Smooth muscle cell (in vitro differentiated cells): ENCODE data around the gene FKBP1B. TPM values are rescaled to one million over a fixed set of nuclear protein-coding genes. Genes with fewer than 3 reads are reported as not detected.
"Not testable (repeated sequence)": the region's sequence is repeated elsewhere in the genome, so short reads cannot be mapped to it uniquely, and the experiment has no call there.

Experiments
- DNase-seq: peaks from one replicate; lab custom pipeline; 2025; ENCODE audit not compliant: unreplicated experiment; lab: John Stamatoyannopoulos, UW
- H2AFZ ChIP-seq: fragments of 200-600 bp; sonication (generic); 2 replicates; pipeline ENCODE4 v1.6.0; 2016; ENCODE audit warnings: antibody characterized with exemption, low read depth, mild to moderate bottlenecking
- H3F3A ChIP-seq: fragments of 200-600 bp; sonication (generic); 2 replicates; pipeline ENCODE4 v1.6.0; 2017; ENCODE audit warnings: antibody characterized with exemption, low read depth
- H3K27ac ChIP-seq: fragments of 200-600 bp; sonication (generic); 2 replicates; pipeline ENCODE4 v1.5.1; 2016; ENCODE audit warnings: low read depth, mild to moderate bottlenecking
- H3K27me3 ChIP-seq: fragments of 200-600 bp; sonication (generic); 2 replicates; pipeline ENCODE4 v1.6.1; 2016; ENCODE audit warnings: low read depth, mild to moderate bottlenecking
- H3K36me3 ChIP-seq: fragments of 200-600 bp; sonication (generic); 2 replicates; pipeline ENCODE4 v1.5.1; 2016; ENCODE audit warnings: low read depth
- H3K4me1 ChIP-seq: fragments of 200-600 bp; sonication (generic); 2 replicates; pipeline ENCODE4 v1.5.1; 2016; ENCODE audit warnings: low read depth
- H3K4me2 ChIP-seq: fragments of 200-600 bp; sonication (generic); 2 replicates; pipeline ENCODE4 v1.6.0; 2016; ENCODE audit warnings: mild to moderate bottlenecking
- H3K4me3 ChIP-seq: fragments of 200-600 bp; sonication (generic); 2 replicates; pipeline ENCODE4 v1.5.1; 2016; ENCODE audit warnings: mild to moderate bottlenecking
- H3K79me2 ChIP-seq: fragments of 200-600 bp; sonication (generic); 2 replicates; pipeline ENCODE4 v1.6.0; 2016; ENCODE audit warnings: low read depth, mild to moderate bottlenecking
- H3K9ac ChIP-seq: fragments of 200-600 bp; sonication (generic); 2 replicates; pipeline ENCODE4 v1.6.0; 2016; ENCODE audit warnings: low read depth
- H3K9me3 ChIP-seq: fragments of 200-600 bp; sonication (generic); replicated peaks from 2 replicates; pipeline ENCODE4 v1.5.1; 2016; ENCODE audit warnings: low read depth
- H4K20me1 ChIP-seq: fragments of 200-600 bp; sonication (generic); 2 replicates; pipeline ENCODE4 v1.6.0; 2016; ENCODE audit warnings: low read depth
- WGBS: methylation state at CpG from one replicate; pipeline ENCODE4 v1.1.7; 2016; ENCODE audit warnings: low lambda C conversion rate; 5-methylcytosine and 5-hydroxymethylcytosine counted together
- polyA plus RNA-seq: library from polyadenylated mRNA; unstranded; fragments of >200 nt; fragmentation: Nextera tagmentation; extraction: Ambion mirVana; gene quantifications from 2 replicates; pipeline ENCODE4 v1.2.1, GENCODE V29; 2016
- total RNA-seq: library from RNA; depleted of rRNA; stranded (reverse); fragments of >200 nt; gene quantifications from 2 replicates; pipeline ENCODE4 v1.2.3, GENCODE V29; 2014
- TF ChIP-seq, protein P1 (sequence below): fragments of 200-600 bp; sonication (generic); IDR thresholded peaks from 2 replicates; pipeline ENCODE4 v1.5.1; 2017; ENCODE audit warnings: borderline replicate concordance, mild to moderate bottlenecking, antibody characterized with exemption; ENCODE audit not compliant: insufficient read depth, poor library complexity, severe bottlenecking

The FKBP1B gene
- total and polyA plus RNA-seq, 2 experiments from 2014 or later = 17.5 to 26.3 TPM

DNA sequence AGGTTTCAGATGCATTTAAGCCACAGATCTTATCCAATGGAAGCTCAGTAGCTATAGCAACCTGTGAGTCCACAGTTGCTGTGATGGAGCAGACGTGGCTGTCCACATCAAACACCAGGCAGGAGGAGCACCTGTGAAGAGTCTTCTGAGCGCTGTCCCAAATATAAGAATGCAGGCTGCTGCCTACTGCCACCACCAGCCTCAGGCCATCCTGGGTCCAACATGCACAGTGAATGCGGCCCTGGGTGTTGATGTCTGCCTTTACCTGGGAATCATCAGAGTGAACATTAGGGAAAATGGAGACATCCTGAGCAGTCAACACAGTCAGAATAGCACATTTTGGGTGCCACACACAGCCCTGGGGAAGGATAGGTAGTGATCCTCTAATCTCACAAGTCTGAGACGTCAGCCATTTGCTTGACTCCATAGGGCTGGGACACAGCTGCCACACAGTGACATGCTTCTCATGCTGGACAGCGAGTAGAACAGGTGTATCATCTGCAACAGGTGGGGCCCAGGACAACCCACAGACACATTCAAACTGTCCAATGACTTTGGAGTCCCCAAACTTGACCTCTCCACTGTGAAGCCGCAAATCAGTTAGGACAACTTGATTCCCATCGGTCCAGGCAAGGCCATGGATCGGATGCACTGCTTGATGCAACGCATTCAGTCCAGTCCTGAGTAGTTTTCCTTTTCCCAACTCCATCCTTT, 10.6 kb upstream of the FKBP1B start:
- no peak overlapping the region for H3K4me3 ChIP-seq
- H3K27me3 ChIP-seq = no peaks in the 10 kb centered on the region
- WGBS = 99% methylated on average over 9 of the region's 9 CpGs
- no peak for DNase-seq
- H3K79me2 ChIP-seq = peaks cover 13% of the 10 kb centered on the region
- H3K27ac ChIP-seq = no peak overlapping the region
- H3F3A ChIP-seq = no peaks in the 10 kb centered on the region
- no peak overlapping the region for H3K4me2 ChIP-seq
- peaks cover 7% of the 10 kb centered on the region for H3K36me3 ChIP-seq
- H3K4me1 ChIP-seq = no peaks in the 10 kb centered on the region
- no peak overlapping the region for H3K9ac ChIP-seq
- no peak overlapping the region for H2AFZ ChIP-seq
- H4K20me1 ChIP-seq = no peaks in the 10 kb centered on the region
- no peaks in the 10 kb centered on the region for H3K9me3 ChIP-seq
- TF ChIP-seq, protein P1, sequence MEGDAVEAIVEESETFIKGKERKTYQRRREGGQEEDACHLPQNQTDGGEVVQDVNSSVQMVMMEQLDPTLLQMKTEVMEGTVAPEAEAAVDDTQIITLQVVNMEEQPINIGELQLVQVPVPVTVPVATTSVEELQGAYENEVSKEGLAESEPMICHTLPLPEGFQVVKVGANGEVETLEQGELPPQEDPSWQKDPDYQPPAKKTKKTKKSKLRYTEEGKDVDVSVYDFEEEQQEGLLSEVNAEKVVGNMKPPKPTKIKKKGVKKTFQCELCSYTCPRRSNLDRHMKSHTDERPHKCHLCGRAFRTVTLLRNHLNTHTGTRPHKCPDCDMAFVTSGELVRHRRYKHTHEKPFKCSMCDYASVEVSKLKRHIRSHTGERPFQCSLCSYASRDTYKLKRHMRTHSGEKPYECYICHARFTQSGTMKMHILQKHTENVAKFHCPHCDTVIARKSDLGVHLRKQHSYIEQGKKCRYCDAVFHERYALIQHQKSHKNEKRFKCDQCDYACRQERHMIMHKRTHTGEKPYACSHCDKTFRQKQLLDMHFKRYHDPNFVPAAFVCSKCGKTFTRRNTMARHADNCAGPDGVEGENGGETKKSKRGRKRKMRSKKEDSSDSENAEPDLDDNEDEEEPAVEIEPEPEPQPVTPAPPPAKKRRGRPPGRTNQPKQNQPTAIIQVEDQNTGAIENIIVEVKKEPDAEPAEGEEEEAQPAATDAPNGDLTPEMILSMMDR = no peak

DNA sequence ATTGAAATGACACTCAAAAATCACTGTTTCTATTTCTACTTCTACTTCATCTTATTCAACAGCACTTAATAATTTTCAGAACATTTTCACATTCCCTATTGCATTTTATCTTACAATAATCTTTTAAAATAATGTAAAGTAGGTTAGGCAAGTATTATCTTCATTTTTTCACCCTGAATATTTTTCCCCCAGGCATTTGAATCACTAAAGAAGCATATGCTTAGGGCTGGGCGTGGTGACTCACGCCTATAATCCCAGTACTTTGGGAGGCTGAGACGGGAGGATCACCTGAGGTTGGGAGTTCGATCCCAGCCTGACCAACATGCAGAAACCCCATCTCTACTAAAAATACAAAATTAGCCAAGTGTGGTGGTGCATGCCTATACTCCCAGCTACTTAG, 9.0 kb upstream of the FKBP1B start:
- Histone ChIP-seq H3F3A (no peaks in the 10 kb centered on the region), H2AFZ (no peak overlapping the region), H3K27ac (no peak overlapping the region), H3K4me2 (no peak overlapping the region), H3K79me2 (peaks cover 19% of the 10 kb centered on the region), H3K9me3 (no peaks in the 10 kb centered on the region), H3K4me1 (no peaks in the 10 kb centered on the region), H3K36me3 (peaks cover 7% of the 10 kb centered on the region), H4K20me1 (no peaks in the 10 kb centered on the region), H3K9ac (no peak overlapping the region), H3K4me3 (no peak overlapping the region), H3K27me3 (no peaks in the 10 kb centered on the region)
- 91% methylated on average over 4 of the region's 4 CpGs for WGBS
- no peak for DNase-seq
- TF ChIP-seq, protein P1 = no peak

DNA sequence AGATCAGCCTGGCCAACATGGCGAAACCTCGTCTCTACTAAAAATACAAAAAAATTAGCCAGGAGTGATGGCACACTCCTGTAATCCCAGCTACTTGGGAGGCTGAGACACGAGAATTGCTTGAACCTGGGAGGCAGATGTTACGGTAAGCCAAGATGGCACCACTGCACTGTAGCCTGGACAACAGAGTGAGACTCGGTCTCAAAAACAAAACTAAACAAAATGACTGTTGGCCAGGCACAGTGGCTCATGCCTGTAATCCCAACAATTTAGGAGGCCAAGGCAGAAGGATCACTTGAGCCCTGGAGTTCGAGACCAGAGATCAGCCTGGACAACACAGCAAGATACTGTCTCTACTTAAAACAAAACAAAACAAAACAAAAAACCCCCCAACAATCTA, 6.4 kb upstream of the FKBP1B start:
- H3K9me3 ChIP-seq, H3K4me2 ChIP-seq, H3F3A ChIP-seq, H3K4me3 ChIP-seq, H3K27ac ChIP-seq, H3K36me3 ChIP-seq, H2AFZ ChIP-seq, H3K27me3 ChIP-seq, H4K20me1 ChIP-seq, H3K9ac ChIP-seq, DNase-seq: not testable (repeated sequence)
- peaks cover 13% of the 10 kb centered on the region for H3K4me1 ChIP-seq
- H3K79me2 ChIP-seq = peaks cover 32% of the 10 kb centered on the region
- WGBS = 95% methylated on average over 6 of the region's 6 CpGs

DNA sequence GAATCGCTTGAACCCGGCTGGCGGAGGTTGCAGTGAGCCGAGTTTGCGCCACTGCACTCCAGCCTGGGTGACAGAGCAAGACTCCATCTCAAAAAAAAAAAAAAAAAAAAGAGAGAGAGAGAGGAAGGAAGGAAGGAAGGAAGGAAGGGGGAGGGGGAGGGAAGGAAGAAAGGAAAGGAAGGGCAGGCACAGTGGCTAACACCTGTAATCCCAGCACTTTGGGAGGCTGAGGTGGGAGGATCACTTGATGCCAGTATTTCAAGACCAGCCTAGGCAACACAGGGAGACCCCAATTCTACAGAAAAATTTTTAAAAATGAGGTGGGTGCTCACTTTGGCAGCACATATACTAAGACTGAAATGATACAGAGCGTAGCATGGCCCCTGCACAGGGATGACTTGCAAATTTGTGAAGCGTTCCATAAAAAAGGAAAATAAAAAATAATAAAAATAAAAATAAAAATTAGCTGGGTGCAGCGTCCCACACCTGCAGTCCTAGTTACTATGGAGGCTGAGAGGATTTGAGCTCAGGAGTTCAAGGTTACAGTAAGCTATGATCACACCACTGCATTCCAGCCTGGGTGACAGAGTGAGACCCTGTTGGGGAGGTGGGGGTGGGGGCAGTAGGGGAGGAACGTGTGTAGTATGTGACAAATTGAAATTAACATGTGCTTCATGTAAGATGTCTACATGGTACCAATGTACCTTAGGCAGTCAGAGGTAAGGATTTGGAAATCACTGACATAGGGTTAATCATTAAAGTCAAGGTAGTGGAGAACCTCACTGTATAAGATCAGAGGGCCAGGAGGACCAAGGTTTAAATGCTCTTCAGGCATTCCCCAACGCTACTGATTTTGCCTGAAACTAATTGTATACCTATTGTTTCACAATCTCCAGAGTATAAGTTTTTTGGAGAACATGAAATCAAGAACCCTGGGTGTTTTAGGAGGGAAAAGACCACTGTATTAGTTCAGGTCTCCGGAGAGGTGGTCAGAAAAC, 3.7 kb upstream of the FKBP1B start:
- H3K36me3 ChIP-seq = no peaks in the 10 kb centered on the region
- no peak overlapping the region for H3K27ac ChIP-seq
- 86% methylated on average over 11 of the region's 11 CpGs for WGBS
- H3F3A ChIP-seq = no peaks in the 10 kb centered on the region
- peaks cover 13% of the 10 kb centered on the region for H3K4me1 ChIP-seq
- peak overlapping the region; percentile 63 for H2AFZ ChIP-seq
- peaks cover 32% of the 10 kb centered on the region for H3K79me2 ChIP-seq
- H4K20me1 ChIP-seq = no peaks in the 10 kb centered on the region
- no peak overlapping the region for H3K9ac ChIP-seq
- H3K4me2 ChIP-seq = peak overlapping the region; percentile 87
- TF ChIP-seq, protein P1 = no peak
- no peaks in the 10 kb centered on the region for H3K27me3 ChIP-seq
- DNase-seq = no peak
- H3K9me3 ChIP-seq = no peaks in the 10 kb centered on the region
- H3K4me3 ChIP-seq = peak overlapping the region; percentile 87
